Esophagus squamous epithelium (tissue), 5 donors: ENCODE data around the gene IP6K2. TPM values are rescaled to one million over a fixed set of nuclear protein-coding genes. Genes with fewer than 3 reads are reported as not detected.

ENCODE experiments used
- DNase-seq: peaks from one replicate; lab custom pipeline; 2025; lab: John Stamatoyannopoulos, UW
- H3K27ac ChIP-seq, 4 donors: fragments of 200-600 bp; sonication (generic); one replicate each; pipeline ENCODE4 v1.5.1; 2016 to 2019; ENCODE audit warnings: mild to moderate bottlenecking in 1 of 4
- H3K27me3 ChIP-seq, 4 donors: fragments of 200-600 bp; sonication (generic); 1 replicate in 3 of 4; 2 replicates in 1 of 4; pipeline versions ENCODE4 v1.5.1 to v1.6.0; 2017 to 2021; ENCODE audit warnings: antibody characterized with exemption in 1 of 4
- H3K36me3 ChIP-seq, 3 donors: fragments of 200-600 bp; sonication (generic); one replicate each; pipeline ENCODE4 v1.5.1; 2016 to 2019
- H3K4me1 ChIP-seq, 3 donors: fragments of 200-600 bp; sonication (generic); one replicate each; pipeline ENCODE4 v1.5.1; 2017 to 2019
- H3K4me3 ChIP-seq, 4 donors: fragments of 200-600 bp; sonication (generic); 1 replicate in 3 of 4; 2 replicates in 1 of 4; pipeline ENCODE4 v1.5.1; 2016 to 2019; ENCODE audit warnings: mild to moderate bottlenecking in 2 of 4, moderate library complexity in 1 of 4
- H3K9me3 ChIP-seq, 3 donors: fragments of 200-600 bp; sonication (generic); one replicate each; pipeline ENCODE4 v1.5.1; 2016 to 2019
- CTCF ChIP-seq, 6 experiments: fragments of 450-650 bp in 4 of 6; fragments of 200-600 bp in 2 of 6; sonication (generic) in 2 of 6; IDR thresholded peaks; one replicate each; pipeline ENCODE4 v1.5.1; 2016 to 2019; ENCODE audit warnings: antibody characterized with exemption in 6 of 6, mild to moderate bottlenecking in 4 of 6, moderate library complexity in 4 of 6
- POLR2A ChIP-seq, 4 donors: fragments of 450-650 bp; IDR thresholded peaks; one replicate each; pipeline ENCODE4 v1.6.1; 2017; ENCODE audit warnings: antibody characterized with exemption in 4 of 4, mild to moderate bottlenecking in 4 of 4, moderate library complexity in 3 of 4
- WGBS, 2 donors: methylation state at CpG; one replicate each; pipeline ENCODE4 v1.1.5; 2018; 5-methylcytosine and 5-hydroxymethylcytosine counted together
- intact Hi-C: fragments of 100-400 bp; cut with DNase I; formaldehyde crosslinking; loops from one replicate; pipeline ENCODE4 v1.15.0; 2022
- small RNA-seq, 4 donors: library from RNA; depleted of rRNA; stranded (forward); fragments of <200 nt; gene quantifications; one replicate each; pipeline ENCODE3, GENCODE V24; 2016
- total RNA-seq, 4 donors: library from RNA; depleted of rRNA; stranded (reverse); fragments of >200 nt; gene quantifications; one replicate each; pipeline ENCODE4 v1.1.0, GENCODE V29; 2016
- donor health status: DM: yes; HTN: yes; CAD: no.

Gene IP6K2
- total RNA-seq, 4 donors from 2014 or later: 52.1 to 94.6 (median 67.9) TPM

- 86 to 97% methylated on average over 6 to 12 of the region's 22 CpGs for WGBS, 2 donors
- DNase-seq: no peak
- no peaks in the 10 kb centered on the region for H3K27me3 ChIP-seq
- no peaks in the 10 kb centered on the region for H3K36me3 ChIP-seq
- no peaks in the 10 kb centered on the region for H3K4me1 ChIP-seq
- intact Hi-C loops: no loop called here
- no peaks in the 10 kb centered on the region for H3K9me3 ChIP-seq
- H3K4me3 ChIP-seq: no peak overlapping the region
- TF ChIP-seq CTCF (IDR thresholded peaks at IDR 0.05) (no peak), POLR2A (IDR thresholded peaks at IDR 0.05) (no peak)
- H3K27ac ChIP-seq: no peak overlapping the region
These were observed 71.9 kb downstream of the IP6K2 start for GRCh38 chr3:48644898-48645760.

GRCh38 chr3:48642605-48643004 is 74.4 kb downstream of the IP6K2 start:
- H3K4me1 ChIP-seq: no peaks in the 10 kb centered on the region
- no CpG with 5 or more reads among the region's 12 CpGs for WGBS, 2 donors
- intact Hi-C loops: no loop called here
- H3K27me3 ChIP-seq: no peaks in the 10 kb centered on the region
- no peak overlapping the region for H3K27ac ChIP-seq
- H3K4me3 ChIP-seq: no peak overlapping the region
- H3K9me3 ChIP-seq: no peaks in the 10 kb centered on the region
- no peaks in the 10 kb centered on the region for H3K36me3 ChIP-seq
- DNase-seq: no peak
- TF ChIP-seq POLR2A (IDR thresholded peaks at IDR 0.05): no peak
- TF ChIP-seq CTCF (IDR thresholded peaks at IDR 0.05): no peak

GRCh38 chr3:48641396-48641795 is 75.6 kb downstream of the IP6K2 start:
- Histone ChIP-seq H3K9me3 (no peaks in the 10 kb centered on the region), H3K27ac (no peak overlapping the region), H3K27me3 (no peaks in the 10 kb centered on the region), H3K4me1 (peaks cover 0 to 4% (median under 1%) of the 10 kb centered on the region in 3 donors), H3K4me3 (no peak overlapping the region), H3K36me3 (no peaks in the 10 kb centered on the region)
- WGBS, 2 donors: 100% methylated on average over 1 of the region's 3 CpGs
- TF ChIP-seq CTCF (IDR thresholded peaks at IDR 0.05): no peak
- TF ChIP-seq POLR2A (IDR thresholded peaks at IDR 0.05): no peak
- no peak for DNase-seq
- intact Hi-C loops: no loop called here

GRCh38 chr3:48639944-48640606 is 76.9 kb downstream of the IP6K2 start:
- H3K36me3 ChIP-seq: no peaks in the 10 kb centered on the region
- no peak overlapping the region for H3K27ac ChIP-seq
- H3K4me3 ChIP-seq: no peak overlapping the region
- no peak for DNase-seq
- TF ChIP-seq POLR2A (IDR thresholded peaks at IDR 0.05) (no peak), CTCF (IDR thresholded peaks at IDR 0.05) (no peak)
- intact Hi-C loops: no loop called here
- WGBS, 2 donors: 67 to 77% methylated on average over 1 to 16 of the region's 38 CpGs
- no peaks in the 10 kb centered on the region for H3K9me3 ChIP-seq
- H3K4me1 ChIP-seq: peaks cover 4 to 16% (median 8%) of the 10 kb centered on the region in 3 donors
- H3K27me3 ChIP-seq: no peaks in the 10 kb centered on the region

Small RNA genes lying within 50 kb of the gene (small RNA-seq; reads per million reads assigned to genes)
- 0 reads per million in 4 donors for gene AC141002.1

Other genes starting within 250 kb of the IP6K2 start
- gene SHISA5, start 213.0 kb downstream of the IP6K2 start, total RNA-seq: 100 to 1,000 TPM in 2 of 4 donors, 10 to 100 TPM in 2; 71.8 to 138 (median 115) TPM
- 10 to 100 TPM in 1 of 4 donors, 1 to 10 TPM in 3; 6.7 to 10.2 (median 8.0) TPM for gene PFKFB4, start 160.4 kb downstream of the IP6K2 start, total RNA-seq
- gene UCN2, start 153.4 kb downstream of the IP6K2 start, total RNA-seq: 1 to 10 TPM; 2.6 to 5.3 (median 3.4) TPM
- 100 to 1,000 TPM in 1 of 4 donors, 10 to 100 TPM in 3; 52.8 to 125 (median 69.0) TPM for gene COL7A1, start 121.9 kb downstream of the IP6K2 start, total RNA-seq
- 100 to 1,000 TPM; 213 to 471 (median 356) TPM for gene UQCRC1, start 107.6 kb downstream of the IP6K2 start, total RNA-seq
- not detected for gene TMEM89, start 95.5 kb downstream of the IP6K2 start, total RNA-seq
- 1 to 10 TPM; 7.7 to 9.4 (median 9.0) TPM for gene SLC26A6, start 81.8 kb downstream of the IP6K2 start, total RNA-seq
- gene CELSR3, start 54.3 kb downstream of the IP6K2 start, total RNA-seq: under 1 TPM; 0.31 to 0.76 (median 0.45) TPM
- 10 to 100 TPM; 12.4 to 16.8 (median 15.0) TPM for gene NCKIPSD, start 31.3 kb downstream of the IP6K2 start, total RNA-seq
- gene PRKAR2A, start 130.7 kb upstream of the IP6K2 start, total RNA-seq: 10 to 100 TPM; 25.4 to 51.6 (median 35.3) TPM
- gene SLC25A20, start 181.7 kb upstream of the IP6K2 start, total RNA-seq: 10 to 100 TPM in 2 of 4 donors, 1 to 10 TPM in 2; 4.2 to 19.6 (median 11.7) TPM
- gene ARIH2, start 201.6 kb upstream of the IP6K2 start, total RNA-seq: 10 to 100 TPM; 54.0 to 74.2 (median 71.3) TPM